ENCODE results near the gene ABHD16B. TPM values are rescaled to one million over a fixed set of nuclear protein-coding genes. Genes with fewer than 3 reads are reported as not detected.

ABHD16B gene
- total RNA-seq: not detected

- no peak within 1 kb of the TSS for H3K4me3 Mint-ChIP-seq
Measured at GRCh38 chr20:63861365-63861934, at the start of gene ABHD16B. TSS of gene ABHD16B (plus strand) at chr20:63861498. CDS start at chr20:63861541, 43 bp downstream.

GRCh38 chr20:63814891-63815614 lies 46.2 kb upstream of the ABHD16B start:
- CTCF ChIA-PET: no interaction called here

More at GRCh38 chr20:63861365-63861934, at the start of gene ABHD16B:
- H3K4me1 Mint-ChIP-seq: peaks cover 36% of the 10 kb centered on the region
- ATAC-seq (no peak), DNase-seq (no peak)
- CTCF ChIA-PET: no interaction called here
- no peak within 1 kb of the TSS for H3K27ac Mint-ChIP-seq
- peaks cover 6% of the 10 kb centered on the region for H3K36me3 Mint-ChIP-seq
- H3K27me3 Mint-ChIP-seq: no peaks in the 10 kb centered on the region
- no peaks in the 10 kb centered on the region for H3K9me3 Mint-ChIP-seq (ENCODE audit: low read depth)

GRCh38 chr20:63815615-63816253 lies 45.6 kb upstream of the ABHD16B start:
- DNase-seq (no peak), ATAC-seq (no peak)
- Mint-ChIP-seq H3K36me3 (no peaks in the 10 kb centered on the region), H3K9me3 (ENCODE audit: low read depth) (no peaks in the 10 kb centered on the region), H3K4me3 (no peak overlapping the region), H3K4me1 (no peaks in the 10 kb centered on the region), H3K27ac (no peak overlapping the region), H3K27me3 (peaks cover 7% of the 10 kb centered on the region)
- CTCF ChIA-PET: no interaction called here

More at GRCh38 chr20:63814891-63815614, 46.2 kb upstream of the ABHD16B start:
- Mint-ChIP-seq H3K4me1 (no peaks in the 10 kb centered on the region), H3K27me3 (peaks cover 7% of the 10 kb centered on the region), H3K27ac (no peak overlapping the region), H3K36me3 (no peaks in the 10 kb centered on the region), H3K4me3 (no peak overlapping the region), H3K9me3 (ENCODE audit: low read depth) (no peaks in the 10 kb centered on the region)
- DNase-seq (no peak), ATAC-seq (no peak)

- Mint-ChIP-seq H3K27ac (no peak overlapping the region), H3K4me1 (no peaks in the 10 kb centered on the region), H3K36me3 (no peaks in the 10 kb centered on the region), H3K4me3 (peak overlapping the region; percentile 32), H3K27me3 (peaks cover 17% of the 10 kb centered on the region), H3K9me3 (ENCODE audit: low read depth) (no peaks in the 10 kb centered on the region)
- DNase-seq (no peak), ATAC-seq (no peak)
- CTCF ChIA-PET: no interaction called here
Measured at GRCh38 chr20:63819224-63819921, 41.9 kb upstream of the ABHD16B start.

- no peak overlapping the region for H3K27ac Mint-ChIP-seq
- H3K27me3 Mint-ChIP-seq: peaks cover 32% of the 10 kb centered on the region
- H3K9me3 Mint-ChIP-seq (ENCODE audit: low read depth): no peaks in the 10 kb centered on the region
- no peak for ATAC-seq
- DNase-seq: no peak
- H3K4me3 Mint-ChIP-seq: no peak overlapping the region
- CTCF ChIA-PET: interaction anchor here (0.7 kb wide), 1 partner anchor 104 kb away, joined by 3 read pairs; no protein-coding TSS in a partner anchor
- no peaks in the 10 kb centered on the region for H3K4me1 Mint-ChIP-seq
- no peaks in the 10 kb centered on the region for H3K36me3 Mint-ChIP-seq
Measured at GRCh38 chr20:63821811-63822210, 39.5 kb upstream of the ABHD16B start.

GRCh38 chr20:63822276-63822696 lies 39.0 kb upstream of the ABHD16B start:
- Mint-ChIP-seq H3K27me3 (peaks cover 36% of the 10 kb centered on the region), H3K4me3 (no peak overlapping the region), H3K36me3 (no peaks in the 10 kb centered on the region), H3K9me3 (ENCODE audit: low read depth) (no peaks in the 10 kb centered on the region), H3K27ac (no peak overlapping the region), H3K4me1 (no peaks in the 10 kb centered on the region)
- CTCF ChIA-PET: no interaction called here
- ATAC-seq: no peak
- DNase-seq: no peak

- Mint-ChIP-seq H3K27ac (no peak overlapping the region), H3K4me1 (no peaks in the 10 kb centered on the region), H3K36me3 (no peaks in the 10 kb centered on the region), H3K9me3 (ENCODE audit: low read depth) (no peaks in the 10 kb centered on the region), H3K27me3 (peaks cover 47% of the 10 kb centered on the region), H3K4me3 (no peak overlapping the region)
- ATAC-seq (no peak), DNase-seq (no peak)
- CTCF ChIA-PET: no interaction called here
Measured at GRCh38 chr20:63823691-63824311, 37.5 kb upstream of the ABHD16B start.

GRCh38 chr20:63825331-63826118 lies 35.8 kb upstream of the ABHD16B start:
- Mint-ChIP-seq H3K36me3 (no peaks in the 10 kb centered on the region), H3K4me1 (peaks cover 9% of the 10 kb centered on the region), H3K27me3 (peaks cover 56% of the 10 kb centered on the region), H3K4me3 (no peak overlapping the region), H3K27ac (no peak overlapping the region), H3K9me3 (ENCODE audit: low read depth) (no peaks in the 10 kb centered on the region)
- ATAC-seq (no peak), DNase-seq (no peak)
- CTCF ChIA-PET: no interaction called here

- Mint-ChIP-seq H3K27ac (no peak overlapping the region), H3K27me3 (peaks cover 55% of the 10 kb centered on the region), H3K4me3 (no peak overlapping the region), H3K4me1 (peaks cover 9% of the 10 kb centered on the region), H3K9me3 (ENCODE audit: low read depth) (no peaks in the 10 kb centered on the region), H3K36me3 (no peaks in the 10 kb centered on the region)
- ATAC-seq: no peak
- CTCF ChIA-PET: interaction anchor here (0.7 kb wide), 1 partner anchor 39 kb away, joined by 3 read pairs; no protein-coding TSS in a partner anchor
- DNase-seq: no peak
Measured at GRCh38 chr20:63826753-63827152, 34.5 kb upstream of the ABHD16B start.

- no peaks in the 10 kb centered on the region for H3K9me3 Mint-ChIP-seq (ENCODE audit: low read depth)
- H3K4me1 Mint-ChIP-seq: peaks cover 9% of the 10 kb centered on the region
- no peak overlapping the region for H3K4me3 Mint-ChIP-seq
- DNase-seq (no peak), ATAC-seq (no peak)
- CTCF ChIA-PET: interaction anchor here (0.6 kb wide), 1 partner anchor 251 kb away, joined by 3 read pairs; no protein-coding TSS in a partner anchor
- H3K27ac Mint-ChIP-seq: no peak overlapping the region
- no peaks in the 10 kb centered on the region for H3K36me3 Mint-ChIP-seq
- H3K27me3 Mint-ChIP-seq: peaks cover 54% of the 10 kb centered on the region
Measured at GRCh38 chr20:63828124-63828523, 33.2 kb upstream of the ABHD16B start.

- Mint-ChIP-seq H3K4me3 (no peak overlapping the region), H3K27ac (no peak overlapping the region), H3K27me3 (peaks cover 56% of the 10 kb centered on the region), H3K9me3 (ENCODE audit: low read depth) (no peaks in the 10 kb centered on the region), H3K4me1 (peaks cover 9% of the 10 kb centered on the region), H3K36me3 (no peaks in the 10 kb centered on the region)
- CTCF ChIA-PET: no interaction called here
- DNase-seq (no peak), ATAC-seq (no peak)
Measured at GRCh38 chr20:63828545-63828944, 32.8 kb upstream of the ABHD16B start.

- DNase-seq (no peak), ATAC-seq (no peak)
- peaks cover 9% of the 10 kb centered on the region for H3K4me1 Mint-ChIP-seq
- no peak overlapping the region for H3K27ac Mint-ChIP-seq
- CTCF ChIA-PET: no interaction called here
- no peaks in the 10 kb centered on the region for H3K9me3 Mint-ChIP-seq (ENCODE audit: low read depth)
- H3K4me3 Mint-ChIP-seq: no peak overlapping the region
- H3K36me3 Mint-ChIP-seq: no peaks in the 10 kb centered on the region
- peaks cover 54% of the 10 kb centered on the region for H3K27me3 Mint-ChIP-seq
Measured at GRCh38 chr20:63828951-63829350, 32.3 kb upstream of the ABHD16B start.

All from activated CD8-positive, alpha-beta memory T cell treated with anti-CD3 and anti-CD28 coated beads, Interleukin-2, amount 10 ng/mL, durations not matched to agents 7 days and 5 days (primary cell).